Measurements from ENCODE around the gene DPP10.

- no peak for TF ChIP-seq POLR2A (IDR thresholded peaks at IDR 0.05)
- TF ChIP-seq, protein P1, sequence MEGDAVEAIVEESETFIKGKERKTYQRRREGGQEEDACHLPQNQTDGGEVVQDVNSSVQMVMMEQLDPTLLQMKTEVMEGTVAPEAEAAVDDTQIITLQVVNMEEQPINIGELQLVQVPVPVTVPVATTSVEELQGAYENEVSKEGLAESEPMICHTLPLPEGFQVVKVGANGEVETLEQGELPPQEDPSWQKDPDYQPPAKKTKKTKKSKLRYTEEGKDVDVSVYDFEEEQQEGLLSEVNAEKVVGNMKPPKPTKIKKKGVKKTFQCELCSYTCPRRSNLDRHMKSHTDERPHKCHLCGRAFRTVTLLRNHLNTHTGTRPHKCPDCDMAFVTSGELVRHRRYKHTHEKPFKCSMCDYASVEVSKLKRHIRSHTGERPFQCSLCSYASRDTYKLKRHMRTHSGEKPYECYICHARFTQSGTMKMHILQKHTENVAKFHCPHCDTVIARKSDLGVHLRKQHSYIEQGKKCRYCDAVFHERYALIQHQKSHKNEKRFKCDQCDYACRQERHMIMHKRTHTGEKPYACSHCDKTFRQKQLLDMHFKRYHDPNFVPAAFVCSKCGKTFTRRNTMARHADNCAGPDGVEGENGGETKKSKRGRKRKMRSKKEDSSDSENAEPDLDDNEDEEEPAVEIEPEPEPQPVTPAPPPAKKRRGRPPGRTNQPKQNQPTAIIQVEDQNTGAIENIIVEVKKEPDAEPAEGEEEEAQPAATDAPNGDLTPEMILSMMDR (IDR thresholded peaks at IDR 0.05), result no peak
Measured at GRCh38 chr2:114426756-114427155, 15.7 kb upstream of the DPP10 start.

Data from body of pancreas (tissue), 4 donors.